ENCODE data around the gene ZCWPW1. TPM values are rescaled to one million over a fixed set of nuclear protein-coding genes. Genes with fewer than 3 reads are reported as not detected.

The ZCWPW1 gene
- total and polyA plus RNA-seq, 2 of the 8 experiments (the other 6 are each of a cell fraction or from before 2014, with no cell fraction given): 0.51 to 1.4 TPM

DNA sequence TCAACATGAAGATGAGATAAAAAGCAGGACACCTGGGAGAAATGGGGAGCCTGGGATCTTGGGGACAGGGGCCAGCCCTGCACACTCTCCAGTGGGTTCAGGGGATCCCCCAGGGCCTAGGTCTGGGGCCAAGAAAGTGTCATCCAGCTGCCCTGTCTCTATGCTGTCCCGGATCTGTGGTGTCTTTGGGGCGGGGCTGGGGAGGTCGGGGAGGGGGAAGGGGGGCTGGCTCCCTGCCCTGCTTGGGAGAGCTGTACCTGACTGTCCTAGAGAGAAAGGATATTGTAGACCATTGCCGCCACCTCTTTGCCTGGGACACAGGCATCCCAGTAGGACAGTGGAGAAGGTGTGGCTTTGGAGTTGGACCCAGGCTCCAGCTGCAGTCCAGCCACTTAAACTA, 42.5 kb upstream of the ZCWPW1 start (continued):
- TF ChIP-seq USF2 (IDR thresholded peaks at IDR 0.05; ENCODE audit: low read length) (no peak), KDM1A (IDR thresholded peaks at IDR 0.05; ENCODE audit: borderline replicate concordance, low read length) (no peak), SRF (IDR thresholded peaks at IDR 0.05; ENCODE audit: low read depth, low read length) (no peak), CHD7 (IDR thresholded peaks at IDR 0.05; ENCODE audit: insufficient replicate concordance, low read length) (no peak)
